CD4-positive, CD25-positive, alpha-beta regulatory T cell (primary cell): ENCODE measurements around the gene AGBL5. TPM values are rescaled to one million over a fixed set of nuclear protein-coding genes. Genes with fewer than 3 reads are reported as not detected.

Experiments
- ATAC-seq, 2 donors: fragments of 150-1000 bp; cut with Tn5 transposase; one replicate each; pipeline ENCODE4 v1.10.0; 2021; ENCODE audit warnings: low read depth in 2 of 2, moderate number of reproducible peaks in 2 of 2, moderate library complexity in 1 of 2
- DNase-seq, 3 donors: peaks; one replicate each; pipeline versions ENCODE4 v3.0.0 to v3.0.0-alpha.2; 2012 to 2022; ENCODE audit warnings: mixed read lengths in 1 of 3
- H3K27ac ChIP-seq: one replicate; pipeline ENCODE4 v1.7.0; 2013; ENCODE audit warnings: mild to moderate bottlenecking, low read length; ENCODE audit not compliant: insufficient read depth, poor library complexity, severe bottlenecking
- H3K27me3 ChIP-seq: one replicate; pipeline ENCODE4 v1.7.0; 2013; ENCODE audit warnings: low read length; ENCODE audit not compliant: control insufficient read depth, insufficient read depth
- H3K36me3 ChIP-seq: one replicate; pipeline ENCODE4 v1.7.0; 2013; ENCODE audit warnings: mild to moderate bottlenecking, low read length, moderate library complexity; ENCODE audit not compliant: control insufficient read depth, insufficient read depth
- H3K4me1 ChIP-seq: 2 replicates; pipeline ENCODE4 v1.7.0; 2013; ENCODE audit warnings: mild to moderate bottlenecking, low read length; ENCODE audit not compliant: insufficient read depth, control insufficient read depth, poor library complexity, severe bottlenecking
- H3K4me3 ChIP-seq: one replicate; pipeline ENCODE4 v1.7.0; 2013; ENCODE audit warnings: low read depth, mild to moderate bottlenecking, low read length, moderate library complexity
- H3K9me3 ChIP-seq, 2 experiments: 1 replicate in 1 of 2; 2 replicates in 1 of 2; pipeline ENCODE4 v1.7.0; 2013; ENCODE audit warnings: low read length in 2 of 2, mild to moderate bottlenecking in 1 of 2, moderate library complexity in 1 of 2; ENCODE audit not compliant: control insufficient read depth in 2 of 2
- H3K27ac Mint-ChIP-seq, 3 donors: one replicate each; pipeline ENCODE4 v1.8.0; 2020 to 2022; ENCODE audit warnings: mild to moderate bottlenecking in 3 of 3, mixed read lengths in 3 of 3, moderate library complexity in 2 of 3
- H3K27me3 Mint-ChIP-seq: one replicate; pipeline ENCODE4 v1.8.0; 2022; ENCODE audit warnings: mild to moderate bottlenecking, mixed read lengths
- H3K36me3 Mint-ChIP-seq: one replicate; pipeline ENCODE4 v1.8.0; 2020; ENCODE audit warnings: mixed read lengths
- H3K4me1 Mint-ChIP-seq, 4 donors: one replicate each; pipeline ENCODE4 v1.8.0; 2020 to 2022; ENCODE audit warnings: mixed read lengths in 4 of 4, mild to moderate bottlenecking in 1 of 4
- H3K4me3 Mint-ChIP-seq, 4 donors: one replicate each; pipeline ENCODE4 v1.8.0; 2020 to 2022; ENCODE audit warnings: mild to moderate bottlenecking in 4 of 4, mixed read lengths in 4 of 4, moderate library complexity in 3 of 4
- H3K9me3 Mint-ChIP-seq, 7 donors: one replicate each; pipeline ENCODE4 v1.8.0; 2020 to 2022; ENCODE audit warnings: mixed read lengths in 7 of 7, mild to moderate bottlenecking in 3 of 7, moderate library complexity in 2 of 7
- polyA plus RNA-seq, 4 donors: library from polyadenylated mRNA; unstranded; fragments of 300-500 nt; fragmentation: Illumina TruSeq; gene quantifications; one replicate each; pipeline ENCODE4 v1.2.3, GENCODE V29; 2021
- total RNA-seq: library from RNA; stranded (reverse); gene quantifications from one replicate; pipeline ENCODE4 v1.2.3, GENCODE V29; 2022

The AGBL5 gene
- total and polyA plus RNA-seq, 5 donors from 2014 or later = 8.9 to 11.3 (median 9.3) TPM

- Mint-ChIP-seq H3K4me1 (peaks cover 14 to 41% (median 19%) of the 10 kb centered on the region in 4 donors), H3K4me3 (peak within 1 kb of the TSS in 2 of 4 donors; percentile 38 to 69), H3K9me3 (no peaks in the 10 kb centered on the region), H3K27ac (no peak within 1 kb of the TSS), H3K27me3 (no peaks in the 10 kb centered on the region), H3K36me3 (no peaks in the 10 kb centered on the region)
- Histone ChIP-seq H3K36me3 (no peaks in the 10 kb centered on the region), H3K27ac (no peak within 1 kb of the TSS), H3K4me3 (no peak within 1 kb of the TSS), H3K27me3 (no peaks in the 10 kb centered on the region), H3K4me1 (peaks cover 31% of the 10 kb centered on the region), H3K9me3 (no peaks in the 10 kb centered on the region)
- no peak for ATAC-seq
- DNase-seq = no peak
Observed at GRCh38 chr2:27078267-27079194, 27.1 kb downstream of the AGBL5 start, which contains the start of gene EMILIN1. TSS of gene EMILIN1 (plus strand) at chr2:27078615. CDS start at chr2:27079066, 451 bp downstream.

DNA sequence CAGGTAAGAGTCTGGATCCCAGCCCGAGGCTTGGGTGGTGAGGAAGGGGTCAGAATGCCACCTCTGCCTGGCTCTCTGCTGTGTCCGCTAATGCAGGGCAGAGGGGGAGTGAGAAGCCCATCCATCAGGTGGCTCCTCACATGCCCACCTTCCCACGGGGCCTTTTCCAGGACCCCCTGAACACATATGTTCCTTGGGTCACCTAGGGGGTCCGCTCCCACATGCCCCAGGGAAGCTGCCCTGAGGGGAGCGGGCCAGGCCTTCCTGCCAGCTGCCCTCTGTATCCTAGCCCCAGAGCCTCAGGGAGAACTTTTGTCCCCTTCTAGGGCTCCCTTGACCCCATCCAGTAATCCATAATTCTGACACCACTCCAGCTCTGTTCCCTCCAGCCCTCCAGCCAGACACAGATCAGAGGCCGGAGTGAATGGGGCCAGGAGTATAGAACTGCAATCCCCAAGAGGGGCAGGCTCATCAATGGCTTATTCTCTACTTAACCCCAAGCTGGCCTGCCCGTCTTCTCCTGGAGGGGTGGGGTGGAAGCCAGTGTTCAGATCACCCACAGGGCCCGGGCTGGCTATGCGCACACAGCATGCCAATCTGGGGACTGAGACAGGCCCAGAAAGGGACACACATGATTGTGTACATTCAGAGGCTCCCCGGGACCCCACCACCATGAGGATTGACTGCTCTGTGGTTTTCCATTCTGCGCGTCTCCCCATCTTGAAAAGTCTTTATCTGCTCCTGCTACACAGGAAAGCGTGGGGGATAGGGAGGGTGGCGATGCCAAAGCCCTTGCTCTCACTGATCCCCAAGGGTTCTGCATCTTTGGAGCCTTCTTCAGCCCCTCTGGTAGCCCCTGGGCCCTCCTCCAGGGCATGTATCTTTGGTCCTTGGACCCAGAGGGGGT lies 28.0 kb downstream of the AGBL5 start:
- Histone ChIP-seq H3K36me3 (no peaks in the 10 kb centered on the region), H3K27me3 (no peaks in the 10 kb centered on the region), H3K9me3 (no peaks in the 10 kb centered on the region), H3K27ac (no peak overlapping the region), H3K4me1 (peaks cover 30% of the 10 kb centered on the region), H3K4me3 (no peak overlapping the region)
- peaks cover 14 to 35% (median 19%) of the 10 kb centered on the region in 4 donors for H3K4me1 Mint-ChIP-seq
- DNase-seq (no peak), ATAC-seq (no peak)
- peak overlapping the region in 2 of 4 donors; percentile 10 to 44 for H3K4me3 Mint-ChIP-seq
- no peaks in the 10 kb centered on the region for H3K36me3 Mint-ChIP-seq
- no peaks in the 10 kb centered on the region for H3K27me3 Mint-ChIP-seq
- H3K27ac Mint-ChIP-seq = peak overlapping the region in 1 of 3 donors; percentile 52
- H3K9me3 Mint-ChIP-seq = no peaks in the 10 kb centered on the region

- peak overlapping the region in 2 of 4 donors; percentile 4 to 44 for H3K4me3 Mint-ChIP-seq
- H3K27ac Mint-ChIP-seq = peak overlapping the region in 1 of 3 donors; percentile 52
Observed at GRCh38 chr2:27080140-27080469, 28.6 kb downstream of the AGBL5 start.

DNA sequence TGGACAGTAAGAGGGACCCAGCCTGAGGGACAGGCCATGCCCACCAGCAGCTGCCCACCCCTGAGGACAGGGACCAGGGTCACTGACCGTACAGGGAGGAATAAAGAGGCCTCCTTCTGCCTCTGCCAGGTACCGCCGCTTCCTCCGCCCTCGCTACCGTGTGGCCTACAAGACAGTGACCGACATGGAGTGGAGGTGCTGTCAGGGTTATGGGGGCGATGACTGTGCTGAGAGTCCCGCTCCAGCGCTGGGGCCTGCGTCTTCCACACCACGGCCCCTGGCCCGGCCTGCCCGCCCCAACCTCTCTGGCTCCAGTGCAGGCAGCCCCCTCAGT lies 29.1 kb downstream of the AGBL5 start:
- no peaks in the 10 kb centered on the region for H3K27me3 Mint-ChIP-seq
- DNase-seq = no peak
- Histone ChIP-seq H3K4me1 (peaks cover 29% of the 10 kb centered on the region), H3K9me3 (no peaks in the 10 kb centered on the region), H3K36me3 (no peaks in the 10 kb centered on the region), H3K4me3 (no peak overlapping the region), H3K27ac (peak overlapping the region; percentile 81), H3K27me3 (no peaks in the 10 kb centered on the region)
- no peaks in the 10 kb centered on the region for H3K9me3 Mint-ChIP-seq
- H3K27ac Mint-ChIP-seq = peak overlapping the region in 1 of 3 donors; percentile 99
- peaks cover 7 to 34% (median 16%) of the 10 kb centered on the region in 4 donors for H3K4me1 Mint-ChIP-seq
- no peaks in the 10 kb centered on the region for H3K36me3 Mint-ChIP-seq
- peak overlapping the region in 2 of 4 donors; percentile 44 to 47 for H3K4me3 Mint-ChIP-seq
- ATAC-seq = no peak

More at GRCh38 chr2:27080140-27080469, 28.6 kb downstream of the AGBL5 start:
- H3K9me3 ChIP-seq = no peaks in the 10 kb centered on the region
- Mint-ChIP-seq H3K9me3 (no peaks in the 10 kb centered on the region), H3K36me3 (no peaks in the 10 kb centered on the region), H3K27me3 (no peaks in the 10 kb centered on the region), H3K4me1 (peaks cover 10 to 34% (median 15%) of the 10 kb centered on the region in 4 donors)
- peaks cover 29% of the 10 kb centered on the region for H3K4me1 ChIP-seq
- ATAC-seq (no peak), DNase-seq (no peak)
- H3K36me3 ChIP-seq = no peaks in the 10 kb centered on the region
- H3K4me3 ChIP-seq = no peak overlapping the region
- H3K27me3 ChIP-seq = no peaks in the 10 kb centered on the region
- H3K27ac ChIP-seq = no peak overlapping the region

DNA sequence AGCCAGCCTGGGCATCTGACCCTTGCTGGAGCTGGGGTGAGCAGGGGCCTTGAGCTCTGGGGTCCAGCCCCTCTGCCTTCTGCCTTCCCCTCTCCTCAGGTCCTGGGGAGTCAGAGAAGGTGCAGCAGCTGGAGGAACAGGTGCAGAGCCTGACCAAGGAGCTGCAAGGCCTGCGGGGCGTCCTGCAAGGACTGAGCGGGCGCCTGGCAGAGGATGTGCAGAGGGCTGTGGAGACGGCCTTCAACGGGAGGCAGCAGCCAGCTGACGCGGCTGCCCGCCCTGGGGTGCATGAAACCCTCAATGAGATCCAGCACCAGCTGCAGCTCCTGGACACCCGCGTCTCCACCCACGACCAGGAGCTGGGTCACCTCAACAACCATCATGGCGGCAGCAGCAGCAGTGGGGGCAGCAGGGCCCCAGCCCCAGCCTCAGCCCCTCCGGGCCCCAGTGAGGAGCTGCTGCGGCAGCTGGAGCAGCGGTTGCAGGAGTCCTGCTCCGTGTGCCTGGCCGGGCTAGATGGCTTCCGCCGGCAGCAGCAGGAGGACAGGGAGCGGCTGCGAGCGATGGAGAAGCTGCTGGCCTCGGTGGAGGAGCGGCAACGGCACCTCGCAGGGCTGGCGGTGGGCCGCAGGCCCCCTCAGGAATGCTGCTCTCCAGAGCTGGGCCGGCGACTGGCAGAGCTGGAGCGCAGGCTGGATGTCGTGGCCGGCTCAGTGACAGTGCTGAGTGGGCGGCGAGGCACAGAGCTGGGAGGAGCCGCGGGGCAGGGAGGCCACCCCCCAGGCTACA lies 30.7 kb downstream of the AGBL5 start:
- Mint-ChIP-seq H3K36me3 (no peaks in the 10 kb centered on the region), H3K4me1 (peaks cover 0 to 34% (median 15%) of the 10 kb centered on the region in 4 donors), H3K27me3 (no peaks in the 10 kb centered on the region), H3K4me3 (peak overlapping the region in 1 of 4 donors; percentile 82), H3K9me3 (no peaks in the 10 kb centered on the region), H3K27ac (peak overlapping the region in 2 of 3 donors; percentile 95 to 100)
- peak overlapping the region; percentile 81 for H3K27ac ChIP-seq
- DNase-seq (no peak), ATAC-seq (no peak)
- no peaks in the 10 kb centered on the region for H3K36me3 ChIP-seq
- peak overlapping the region; percentile 69 for H3K4me3 ChIP-seq
- H3K9me3 ChIP-seq = no peaks in the 10 kb centered on the region
- peaks cover 37% of the 10 kb centered on the region for H3K4me1 ChIP-seq
- H3K27me3 ChIP-seq = no peaks in the 10 kb centered on the region

DNA sequence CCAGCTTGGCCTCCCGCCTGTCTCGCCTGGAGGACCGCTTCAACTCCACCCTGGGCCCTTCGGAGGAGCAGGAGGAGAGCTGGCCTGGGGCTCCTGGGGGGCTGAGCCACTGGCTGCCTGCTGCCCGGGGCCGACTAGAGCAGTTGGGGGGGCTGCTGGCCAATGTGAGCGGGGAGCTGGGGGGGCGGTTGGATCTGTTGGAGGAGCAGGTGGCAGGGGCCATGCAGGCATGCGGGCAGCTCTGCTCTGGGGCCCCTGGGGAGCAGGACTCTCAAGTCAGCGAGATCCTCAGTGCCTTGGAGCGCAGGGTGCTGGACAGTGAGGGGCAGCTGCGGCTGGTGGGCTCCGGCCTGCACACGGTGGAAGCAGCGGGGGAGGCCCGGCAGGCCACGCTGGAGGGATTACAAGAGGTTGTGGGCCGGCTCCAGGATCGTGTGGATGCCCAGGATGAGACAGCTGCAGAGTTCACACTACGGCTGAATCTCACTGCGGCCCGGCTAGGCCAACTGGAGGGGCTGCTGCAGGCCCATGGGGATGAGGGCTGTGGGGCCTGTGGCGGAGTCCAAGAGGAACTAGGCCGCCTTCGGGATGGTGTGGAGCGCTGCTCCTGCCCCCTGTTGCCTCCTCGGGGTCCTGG lies 31.4 kb downstream of the AGBL5 start:
- peaks cover 40% of the 10 kb centered on the region for H3K4me1 ChIP-seq
- no peak overlapping the region for H3K27ac ChIP-seq
- no peak for ATAC-seq
- H3K4me1 Mint-ChIP-seq = peaks cover 5 to 40% (median 17%) of the 10 kb centered on the region in 4 donors
- H3K4me3 ChIP-seq = no peak overlapping the region
- peak overlapping the region in 1 of 4 donors; percentile 10 for H3K4me3 Mint-ChIP-seq
- H3K27me3 Mint-ChIP-seq = no peaks in the 10 kb centered on the region
- no peaks in the 10 kb centered on the region for H3K27me3 ChIP-seq
- H3K9me3 Mint-ChIP-seq = no peaks in the 10 kb centered on the region
- no peaks in the 10 kb centered on the region for H3K36me3 Mint-ChIP-seq
- H3K27ac Mint-ChIP-seq = no peak overlapping the region
- no peak for DNase-seq
- H3K36me3 ChIP-seq = no peaks in the 10 kb centered on the region
- H3K9me3 ChIP-seq = no peaks in the 10 kb centered on the region
